ENCODE measurements around the gene LAMA2. TPM values are rescaled to one million over a fixed set of nuclear protein-coding genes. Genes with fewer than 3 reads are reported as not detected.

The LAMA2 gene
- total and polyA plus RNA-seq, 3 donors from 2014 or later = 25.9 to 94.8 (median 56.0) TPM

DNA sequence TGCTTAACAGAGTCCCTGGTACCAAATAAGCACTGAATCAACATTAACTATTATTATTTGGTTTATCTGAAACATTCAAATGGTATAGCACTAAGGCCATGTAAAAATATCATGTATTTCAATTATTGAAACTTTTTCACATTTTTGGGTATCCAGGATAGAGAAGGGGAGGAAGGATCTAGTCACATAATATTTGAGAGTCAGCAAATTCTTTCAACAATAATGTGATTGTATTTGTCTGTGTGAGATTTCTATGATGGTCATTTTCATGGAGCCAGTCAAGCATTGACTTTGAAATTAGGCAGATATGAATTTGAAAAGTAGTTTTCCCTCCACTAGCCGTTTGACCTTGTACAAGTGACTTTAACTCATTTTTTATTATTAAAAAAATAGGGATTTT is 67.9 kb downstream of the LAMA2 start:
- Histone ChIP-seq H3K4me1 (no peaks in the 10 kb centered on the region), H3K36me3 (ENCODE audit: low read depth, missing control alignments) (no peaks in the 10 kb centered on the region), H3K27me3 (no peaks in the 10 kb centered on the region), H3K9me3 (no peaks in the 10 kb centered on the region), H3K27ac (no peak overlapping the region), H3K4me3 (no peak overlapping the region)
- TF ChIP-seq, protein P1, sequence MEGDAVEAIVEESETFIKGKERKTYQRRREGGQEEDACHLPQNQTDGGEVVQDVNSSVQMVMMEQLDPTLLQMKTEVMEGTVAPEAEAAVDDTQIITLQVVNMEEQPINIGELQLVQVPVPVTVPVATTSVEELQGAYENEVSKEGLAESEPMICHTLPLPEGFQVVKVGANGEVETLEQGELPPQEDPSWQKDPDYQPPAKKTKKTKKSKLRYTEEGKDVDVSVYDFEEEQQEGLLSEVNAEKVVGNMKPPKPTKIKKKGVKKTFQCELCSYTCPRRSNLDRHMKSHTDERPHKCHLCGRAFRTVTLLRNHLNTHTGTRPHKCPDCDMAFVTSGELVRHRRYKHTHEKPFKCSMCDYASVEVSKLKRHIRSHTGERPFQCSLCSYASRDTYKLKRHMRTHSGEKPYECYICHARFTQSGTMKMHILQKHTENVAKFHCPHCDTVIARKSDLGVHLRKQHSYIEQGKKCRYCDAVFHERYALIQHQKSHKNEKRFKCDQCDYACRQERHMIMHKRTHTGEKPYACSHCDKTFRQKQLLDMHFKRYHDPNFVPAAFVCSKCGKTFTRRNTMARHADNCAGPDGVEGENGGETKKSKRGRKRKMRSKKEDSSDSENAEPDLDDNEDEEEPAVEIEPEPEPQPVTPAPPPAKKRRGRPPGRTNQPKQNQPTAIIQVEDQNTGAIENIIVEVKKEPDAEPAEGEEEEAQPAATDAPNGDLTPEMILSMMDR (IDR thresholded peaks at IDR 0.05) = no peak
- no peak for TF ChIP-seq POLR2A (IDR thresholded peaks at IDR 0.05)
- intact Hi-C loops (cut with DNase I; ENCODE audit: low total_unique reads) = no loop called here
- 66 to 68% methylated on average over 1 of the region's 1 CpG for WGBS, 2 donors
- DNase-seq = no peak

- 88 to 92% methylated on average over 3 of the region's 3 CpGs for WGBS, 2 donors
- no peak for TF ChIP-seq POLR2A (IDR thresholded peaks at IDR 0.05)
- TF ChIP-seq, protein P1 (IDR thresholded peaks at IDR 0.05) = no peak
- intact Hi-C loops (cut with DNase I; ENCODE audit: low total_unique reads) = no loop called here
- no peak overlapping the region for H3K27ac ChIP-seq
- H3K4me1 ChIP-seq = no peaks in the 10 kb centered on the region
- H3K36me3 ChIP-seq (ENCODE audit: low read depth, missing control alignments) = no peaks in the 10 kb centered on the region
- H3K9me3 ChIP-seq = no peaks in the 10 kb centered on the region
- no peaks in the 10 kb centered on the region for H3K27me3 ChIP-seq
- H3K4me3 ChIP-seq = no peak overlapping the region
- no peak for DNase-seq
Measured at GRCh38 chr6:128952902-128953301, 70.0 kb downstream of the LAMA2 start.

DNA sequence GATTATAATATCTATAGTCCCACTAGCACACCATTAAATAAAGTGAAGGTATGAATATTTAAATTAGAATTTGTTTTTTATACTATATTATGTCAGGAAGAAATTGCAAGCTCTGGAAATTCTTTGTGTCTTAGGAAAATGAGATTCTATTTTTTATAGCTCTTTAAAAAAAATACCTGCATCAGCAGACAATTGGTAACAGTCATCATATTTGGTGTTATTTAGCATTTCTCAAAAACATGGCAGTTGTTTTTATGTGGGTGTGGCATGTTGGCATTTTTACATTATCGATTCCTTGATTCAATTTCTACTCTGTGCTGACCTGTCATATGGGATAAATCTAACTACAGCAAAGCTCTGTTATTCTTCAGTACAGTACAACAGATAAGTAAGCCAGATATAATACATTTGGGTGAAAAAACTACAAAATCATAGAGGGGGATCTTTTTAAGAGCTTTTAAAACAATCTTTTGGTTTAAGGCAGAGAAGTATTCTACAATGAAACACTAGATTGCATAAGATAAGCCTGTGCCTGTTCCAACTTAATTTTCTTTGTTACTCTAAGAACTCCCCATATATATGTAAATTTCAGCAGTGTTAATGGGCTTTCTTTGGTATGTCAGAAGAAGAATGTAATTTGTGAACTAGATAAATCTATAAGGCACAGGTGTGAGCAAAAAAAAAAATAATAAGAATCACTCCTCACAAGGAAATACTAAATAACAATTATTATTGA is 71.5 kb downstream of the LAMA2 start:
- Histone ChIP-seq H3K27me3 (no peaks in the 10 kb centered on the region), H3K36me3 (ENCODE audit: low read depth, missing control alignments) (no peaks in the 10 kb centered on the region), H3K4me1 (no peaks in the 10 kb centered on the region), H3K4me3 (no peak overlapping the region), H3K27ac (no peak overlapping the region), H3K9me3 (no peaks in the 10 kb centered on the region)
- TF ChIP-seq, protein P1 (IDR thresholded peaks at IDR 0.05) = no peak
- TF ChIP-seq POLR2A (IDR thresholded peaks at IDR 0.05) = no peak
- DNase-seq = no peak
- 89 to 100% methylated on average over 1 of the region's 1 CpG for WGBS, 2 donors
- intact Hi-C loops (cut with DNase I; ENCODE audit: low total_unique reads) = no loop called here

DNA sequence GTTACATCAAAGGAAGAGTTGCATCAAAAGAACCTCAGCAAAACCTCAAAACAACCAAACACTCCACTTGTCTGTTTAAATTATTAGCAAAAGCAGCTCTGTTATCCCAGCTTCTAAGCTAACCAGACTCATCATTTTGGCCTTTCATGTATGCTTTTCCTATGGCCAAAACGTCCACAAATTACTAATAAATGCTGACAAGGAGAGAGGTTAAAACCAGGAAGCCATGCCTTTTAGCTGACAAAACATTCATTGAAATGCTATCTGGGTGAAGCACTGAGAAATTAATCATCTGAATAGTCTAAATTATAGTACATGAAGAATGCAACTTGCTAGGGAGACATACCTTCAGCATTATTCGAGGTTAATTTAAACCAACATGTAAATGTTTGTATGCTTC is 80.6 kb downstream of the LAMA2 start:
- WGBS, 2 donors = 60 to 70% methylated on average over 2 of the region's 2 CpGs
- H3K4me1 ChIP-seq = no peaks in the 10 kb centered on the region
- no peak for DNase-seq
- no peaks in the 10 kb centered on the region for H3K36me3 ChIP-seq (ENCODE audit: low read depth, missing control alignments)
- no peak overlapping the region for H3K4me3 ChIP-seq
- no peaks in the 10 kb centered on the region for H3K9me3 ChIP-seq
- no peak overlapping the region for H3K27ac ChIP-seq
- TF ChIP-seq POLR2A (IDR thresholded peaks at IDR 0.05) = no peak
- TF ChIP-seq, protein P1 (IDR thresholded peaks at IDR 0.05) = no peak
- intact Hi-C loops (cut with DNase I; ENCODE audit: low total_unique reads) = no loop called here
- H3K27me3 ChIP-seq = no peaks in the 10 kb centered on the region

DNA sequence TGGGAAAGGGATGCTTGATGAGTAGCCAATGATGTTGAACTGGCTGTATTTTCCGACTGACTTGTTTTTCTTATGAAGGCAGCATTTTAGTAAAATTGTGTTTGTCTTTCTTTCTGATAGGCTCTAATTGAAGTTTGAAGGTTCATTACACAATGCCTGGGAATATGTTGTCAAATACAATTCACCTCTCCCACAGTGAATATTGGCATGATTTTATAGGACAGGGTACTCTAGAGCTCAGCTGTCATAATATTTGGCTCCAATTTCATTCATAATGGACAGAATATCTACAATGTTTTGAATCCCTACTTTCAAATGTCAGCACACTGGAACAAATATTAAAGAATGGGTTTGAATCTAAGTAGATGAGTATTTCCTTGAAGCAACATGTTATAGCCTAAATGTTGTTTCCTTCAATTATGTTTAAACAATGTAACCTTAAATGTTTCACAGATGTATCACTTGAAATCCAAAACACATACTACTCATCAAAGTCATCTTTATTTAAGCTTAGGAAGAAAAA is 81.4 kb downstream of the LAMA2 start:
- Histone ChIP-seq H3K4me1 (no peaks in the 10 kb centered on the region), H3K27me3 (no peaks in the 10 kb centered on the region), H3K4me3 (no peak overlapping the region), H3K9me3 (no peaks in the 10 kb centered on the region), H3K27ac (no peak overlapping the region), H3K36me3 (ENCODE audit: low read depth, missing control alignments) (no peaks in the 10 kb centered on the region)
- 86 to 94% methylated on average over 1 of the region's 1 CpG for WGBS, 2 donors
- DNase-seq = no peak
- no peak for TF ChIP-seq POLR2A (IDR thresholded peaks at IDR 0.05)
- TF ChIP-seq, protein P1 (IDR thresholded peaks at IDR 0.05) = no peak
- intact Hi-C loops (cut with DNase I; ENCODE audit: low total_unique reads) = no loop called here

Data from testis (tissue), 3 donors.